Endothelial cell of umbilical vein (primary cell): Measurements from ENCODE around the gene SPRY1.

ENCODE experiments used
- EZH2 ChIP-seq: IDR thresholded peaks from 2 replicates; pipeline ENCODE4 v1.6.1; 2012; ENCODE audit warnings: borderline replicate concordance, low read depth, mild to moderate bottlenecking, moderate library complexity, low read length, inconsistent platforms; ENCODE audit not compliant: severe bottlenecking
- FOS ChIP-seq: IDR thresholded peaks from 2 replicates; pipeline ENCODE4 v1.6.1; 2011; ENCODE audit warnings: mild to moderate bottlenecking, low read length, moderate library complexity, borderline replicate concordance; ENCODE audit not compliant: insufficient read depth
- POLR2A ChIP-seq: IDR thresholded peaks from 2 replicates; pipeline ENCODE4 v1.6.1; 2012; ENCODE audit warnings: low read depth, mild to moderate bottlenecking, control low read depth, low read length
- POLR2AphosphoS5 ChIP-seq: IDR thresholded peaks from 2 replicates; pipeline ENCODE4 v1.6.1; 2012; ENCODE audit warnings: low read depth, mild to moderate bottlenecking, control low read depth, low read length, moderate library complexity; ENCODE audit not compliant: insufficient read depth
- TF ChIP-seq, protein P1 (sequence below), 2 donors: IDR thresholded peaks; 1 replicate in 1 of 2; 2 replicates in 1 of 2; pipeline ENCODE4 v1.5.1; 2011; ENCODE audit warnings: low read length in 2 of 2, mild to moderate bottlenecking in 2 of 2, moderate library complexity in 2 of 2, control low read depth in 1 of 2, inconsistent platforms in 1 of 2, low read depth in 1 of 2; ENCODE audit not compliant: insufficient read depth in 1 of 2; ENCODE audit errors: extremely low read depth in 1 of 2

DNA sequence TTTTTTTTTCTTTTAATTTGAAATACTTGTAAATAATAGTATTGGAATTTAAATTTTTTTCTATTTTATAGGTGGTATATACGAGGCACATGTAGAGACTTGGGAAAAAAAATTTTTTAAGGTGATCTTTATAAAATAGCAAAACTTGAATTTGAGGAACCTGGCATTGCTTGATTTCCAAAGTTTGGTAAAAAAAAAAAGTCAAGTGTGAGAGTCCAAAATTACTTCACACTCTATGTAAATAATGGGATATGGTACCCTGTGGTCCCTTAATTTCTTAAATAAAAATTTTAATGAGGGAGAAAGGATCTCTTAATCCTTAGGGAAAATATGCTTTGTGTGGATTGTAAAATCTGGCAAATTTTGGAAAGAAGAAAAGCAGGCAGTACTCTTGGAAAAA lies 19.0 kb downstream of the SPRY1 start:
- TF ChIP-seq, protein P1, sequence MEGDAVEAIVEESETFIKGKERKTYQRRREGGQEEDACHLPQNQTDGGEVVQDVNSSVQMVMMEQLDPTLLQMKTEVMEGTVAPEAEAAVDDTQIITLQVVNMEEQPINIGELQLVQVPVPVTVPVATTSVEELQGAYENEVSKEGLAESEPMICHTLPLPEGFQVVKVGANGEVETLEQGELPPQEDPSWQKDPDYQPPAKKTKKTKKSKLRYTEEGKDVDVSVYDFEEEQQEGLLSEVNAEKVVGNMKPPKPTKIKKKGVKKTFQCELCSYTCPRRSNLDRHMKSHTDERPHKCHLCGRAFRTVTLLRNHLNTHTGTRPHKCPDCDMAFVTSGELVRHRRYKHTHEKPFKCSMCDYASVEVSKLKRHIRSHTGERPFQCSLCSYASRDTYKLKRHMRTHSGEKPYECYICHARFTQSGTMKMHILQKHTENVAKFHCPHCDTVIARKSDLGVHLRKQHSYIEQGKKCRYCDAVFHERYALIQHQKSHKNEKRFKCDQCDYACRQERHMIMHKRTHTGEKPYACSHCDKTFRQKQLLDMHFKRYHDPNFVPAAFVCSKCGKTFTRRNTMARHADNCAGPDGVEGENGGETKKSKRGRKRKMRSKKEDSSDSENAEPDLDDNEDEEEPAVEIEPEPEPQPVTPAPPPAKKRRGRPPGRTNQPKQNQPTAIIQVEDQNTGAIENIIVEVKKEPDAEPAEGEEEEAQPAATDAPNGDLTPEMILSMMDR (IDR thresholded peaks at IDR 0.05; ENCODE audit: extremely low read depth in 1 of 2, insufficient read depth in 1 of 2, low read depth in 1 of 2, low read length in 2 of 2), result no peak
- TF ChIP-seq FOS (no peak), EZH2 (no peak), POLR2AphosphoS5 (no peak), POLR2A (no peak)
